H1 (cell line): ENCODE results near the gene BIRC2.

Source experiments
- ASH2L ChIP-seq: fragments of 200-600, 300-600 bp; sonication (generic); IDR thresholded peaks from one replicate; pipeline ENCODE4 v1.7.1; 2017; ENCODE audit warnings: low read length
- BACH1 ChIP-seq: IDR thresholded peaks from 2 replicates; pipeline ENCODE4 v1.6.1; 2012; ENCODE audit warnings: low read length, improper control_type of control experiment
- CTBP2 ChIP-seq: IDR thresholded peaks from 2 replicates; pipeline ENCODE4 v1.7.0; 2011; ENCODE audit warnings: borderline replicate concordance, mild to moderate bottlenecking, moderate library complexity, mixed read lengths, low read length; ENCODE audit not compliant: insufficient read depth, insufficient read length
- GABPA ChIP-seq: IDR thresholded peaks from 2 replicates; pipeline ENCODE4 v1.6.1; 2011; ENCODE audit warnings: mild to moderate bottlenecking, low read length, moderate library complexity, borderline replicate concordance; ENCODE audit not compliant: insufficient read depth
- HDAC6 ChIP-seq: IDR thresholded peaks from one replicate; pipeline ENCODE4 v1.7.1; 2012; ENCODE audit warnings: low read depth, mild to moderate bottlenecking, inconsistent platforms, low read length, moderate library complexity
- MAFK ChIP-seq: IDR thresholded peaks from 2 replicates; pipeline ENCODE4 v1.6.1; 2012; ENCODE audit warnings: low read depth, mild to moderate bottlenecking, improper control_type of control experiment, low read length
- POLR2A ChIP-seq, 2 experiments: IDR thresholded peaks; 1 replicate in 1 of 2; 2 replicates in 1 of 2; pipeline ENCODE4 v1.6.1; 2011; ENCODE audit warnings: low read depth in 2 of 2, low read length in 2 of 2, mild to moderate bottlenecking in 2 of 2; ENCODE audit errors: control extremely low read depth in 1 of 2
- SAP30 ChIP-seq: fragments of 300-600 bp; sonication (generic); IDR thresholded peaks from 2 replicates; pipeline ENCODE4 v1.7.1; 2012; ENCODE audit warnings: low read length, moderate library complexity, mild to moderate bottlenecking, inconsistent platforms; ENCODE audit not compliant: insufficient read depth, insufficient replicate concordance
- TF ChIP-seq, protein P1 (sequence below), 3 experiments: IDR thresholded peaks; 1 replicate in 2 of 3; 2 replicates in 1 of 3; pipeline versions ENCODE4 v1.5.1 to v1.6.1; 2011; ENCODE audit warnings: low read length in 3 of 3, mild to moderate bottlenecking in 3 of 3, inconsistent platforms in 2 of 3, low read depth in 1 of 3, moderate library complexity in 1 of 3; ENCODE audit not compliant: insufficient read depth in 1 of 3; ENCODE audit errors: control extremely low read depth in 1 of 3

DNA sequence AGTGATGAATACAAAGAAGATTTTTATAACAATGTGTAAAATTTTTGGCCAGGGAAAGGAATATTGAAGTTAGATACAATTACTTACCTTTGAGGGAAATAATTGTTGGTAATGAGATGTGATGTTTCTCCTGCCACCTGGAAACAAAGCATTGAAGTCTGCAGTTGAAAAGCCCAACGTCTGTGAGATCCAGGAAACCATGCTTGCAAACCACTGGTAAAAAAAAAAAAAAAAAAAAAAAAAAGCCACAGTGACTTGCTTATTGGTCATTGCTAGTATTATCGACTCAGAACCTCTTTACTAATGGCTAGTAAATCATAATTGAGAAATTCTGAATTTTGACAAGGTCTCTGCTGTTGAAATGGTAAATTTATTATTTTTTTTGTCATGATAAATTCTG, 24.5 kb upstream of the BIRC2 start:
- TF ChIP-seq, protein P1, sequence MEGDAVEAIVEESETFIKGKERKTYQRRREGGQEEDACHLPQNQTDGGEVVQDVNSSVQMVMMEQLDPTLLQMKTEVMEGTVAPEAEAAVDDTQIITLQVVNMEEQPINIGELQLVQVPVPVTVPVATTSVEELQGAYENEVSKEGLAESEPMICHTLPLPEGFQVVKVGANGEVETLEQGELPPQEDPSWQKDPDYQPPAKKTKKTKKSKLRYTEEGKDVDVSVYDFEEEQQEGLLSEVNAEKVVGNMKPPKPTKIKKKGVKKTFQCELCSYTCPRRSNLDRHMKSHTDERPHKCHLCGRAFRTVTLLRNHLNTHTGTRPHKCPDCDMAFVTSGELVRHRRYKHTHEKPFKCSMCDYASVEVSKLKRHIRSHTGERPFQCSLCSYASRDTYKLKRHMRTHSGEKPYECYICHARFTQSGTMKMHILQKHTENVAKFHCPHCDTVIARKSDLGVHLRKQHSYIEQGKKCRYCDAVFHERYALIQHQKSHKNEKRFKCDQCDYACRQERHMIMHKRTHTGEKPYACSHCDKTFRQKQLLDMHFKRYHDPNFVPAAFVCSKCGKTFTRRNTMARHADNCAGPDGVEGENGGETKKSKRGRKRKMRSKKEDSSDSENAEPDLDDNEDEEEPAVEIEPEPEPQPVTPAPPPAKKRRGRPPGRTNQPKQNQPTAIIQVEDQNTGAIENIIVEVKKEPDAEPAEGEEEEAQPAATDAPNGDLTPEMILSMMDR (IDR thresholded peaks at IDR 0.05; ENCODE audit: control extremely low read depth in 1 of 3, insufficient read depth in 1 of 3, low read depth in 1 of 3, low read length in 3 of 3), result no peak
- TF ChIP-seq GABPA (no peak), MAFK (no peak), SAP30 (no peak), POLR2A (IDR thresholded peaks at IDR 0.05; ENCODE audit: control extremely low read depth in 1 of 2, low read depth in 2 of 2, low read length in 2 of 2) (no peak), ASH2L (no peak), HDAC6 (no peak), CTBP2 (no peak), BACH1 (no peak)
